Measurements from ENCODE around the gene RGS11.

GRCh38 chr16:290015-290680, 14.4 kb upstream of the RGS11 start:
- TF ChIP-seq CTCF (IDR thresholded peaks at IDR 0.05) (no peak), POLR2A (IDR thresholded peaks at IDR 0.05) (no peak)

All from esophagus squamous epithelium (tissue), 4 donors.